Stimulated activated naive B cell treated with anti-CD40 and anti-IgM and Interleukin-4, amounts not matched to agents 10 μg/mL and 1 μg/mL and 100 μg/mL, for 72 hours (primary cell): ENCODE results near the gene STARD7.
"Not testable (repeated sequence)": the region's sequence is repeated elsewhere in the genome, so short reads cannot be mapped to it uniquely, and the experiment has no call there.

Experiments used
- ATAC-seq, 2 donors: fragments of 150-1000 bp; cut with Tn5 transposase; replicated peaks; 2 replicates each; pipeline ENCODE4 v1.10.0; 2021; ENCODE audit warnings: moderate library complexity in 1 of 2
- DNase-seq: peaks from one replicate; pipeline ENCODE4 v3.0.0; 2021
- H3K27ac Mint-ChIP-seq: one replicate; pipeline ENCODE4 v1.8.0; 2022; ENCODE audit warnings: mild to moderate bottlenecking, mixed read lengths
- H3K27me3 Mint-ChIP-seq, 2 donors: one replicate each; pipeline ENCODE4 v1.8.0; 2022; ENCODE audit warnings: mixed read lengths in 2 of 2
- H3K36me3 Mint-ChIP-seq, 2 donors: one replicate each; pipeline ENCODE4 v1.8.0; 2022; ENCODE audit warnings: mixed read lengths in 2 of 2, mild to moderate bottlenecking in 1 of 2
- H3K4me1 Mint-ChIP-seq, 2 donors: one replicate each; pipeline ENCODE4 v1.8.0; 2022; ENCODE audit warnings: mixed read lengths in 2 of 2, mild to moderate bottlenecking in 1 of 2
- H3K4me3 Mint-ChIP-seq, 2 donors: one replicate each; pipeline ENCODE4 v1.8.0; 2022; ENCODE audit warnings: mild to moderate bottlenecking in 2 of 2, mixed read lengths in 2 of 2, moderate library complexity in 1 of 2
- H3K9me3 Mint-ChIP-seq, 2 donors: one replicate each; pipeline ENCODE4 v1.8.0; 2022; ENCODE audit warnings: mixed read lengths in 2 of 2, mild to moderate bottlenecking in 1 of 2

Gene STARD7

DNA sequence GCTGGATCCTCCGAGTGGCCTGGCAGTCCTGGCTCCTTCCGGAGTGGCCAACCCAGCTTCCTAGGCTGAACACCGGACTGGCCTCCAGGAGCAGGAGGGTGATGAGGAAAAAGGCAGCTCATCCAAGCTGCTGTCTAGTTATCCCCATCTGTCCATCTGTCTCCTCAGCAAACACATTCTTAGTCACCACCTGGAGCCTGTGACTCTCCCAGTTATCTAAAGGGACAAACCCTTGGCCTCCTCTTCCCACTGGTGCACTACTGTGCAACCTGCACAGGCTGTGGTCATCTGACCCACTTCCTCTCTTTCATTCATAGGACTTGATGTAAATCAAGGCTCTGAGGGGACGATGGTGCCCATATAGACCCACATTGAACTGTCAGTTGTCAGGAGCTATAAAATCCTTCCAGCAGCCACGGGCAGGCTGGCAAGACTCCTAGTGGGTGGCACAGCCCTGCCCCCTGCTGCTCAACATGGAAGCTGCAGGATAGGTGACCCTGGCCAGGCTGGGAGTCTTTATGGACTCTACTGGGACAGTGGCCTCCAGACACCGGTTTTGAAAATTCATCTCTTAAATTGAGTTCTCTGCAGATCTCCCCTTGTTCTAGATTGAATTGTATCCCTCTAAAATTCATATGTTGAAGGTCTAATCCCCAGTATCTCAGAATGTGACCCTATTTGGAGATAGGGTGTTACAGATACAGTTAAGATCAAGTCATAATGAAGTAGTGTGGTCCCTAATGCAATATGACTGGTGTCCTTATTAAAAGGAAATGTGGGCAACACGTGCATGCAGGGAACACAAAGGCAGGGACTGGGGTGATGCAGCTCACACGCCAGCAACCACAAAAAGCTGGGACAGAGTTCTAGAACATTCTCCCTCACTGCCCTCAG lies 34.1 kb downstream of the STARD7 start:
- Mint-ChIP-seq H3K36me3 (peaks cover 0 to 6% of the 10 kb centered on the region in 2 donors), H3K4me3 (peak overlapping the region; percentile 15 to 74), H3K4me1 (peaks cover 22 to 32% of the 10 kb centered on the region in 2 donors), H3K9me3 (peaks cover 0 to 2% of the 10 kb centered on the region in 2 donors), H3K27ac (peak overlapping the region; percentile 93), H3K27me3 (no peaks in the 10 kb centered on the region)
- DNase-seq (peak; percentile 72), ATAC-seq (peak; percentile 96)

DNA sequence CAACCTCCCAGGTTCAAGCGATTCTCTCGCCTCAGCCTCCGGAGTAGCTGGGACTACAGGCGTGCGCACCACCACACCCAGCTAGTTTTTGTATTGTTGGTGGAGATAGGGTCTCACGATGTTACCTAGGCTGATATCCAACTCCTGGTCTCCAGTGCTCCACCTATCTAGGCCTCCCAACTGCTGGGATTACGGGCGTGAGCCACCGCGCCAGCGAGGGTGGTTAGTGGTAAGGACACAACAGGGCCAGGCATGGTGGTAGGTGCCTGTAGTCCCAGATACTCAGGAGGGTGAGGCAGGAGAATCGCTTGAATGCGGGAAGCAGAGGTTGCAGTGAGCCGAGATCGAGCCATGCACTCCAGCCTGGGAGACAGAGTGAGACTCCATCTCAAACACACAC lies 36.8 kb downstream of the STARD7 start:
- ATAC-seq = no peak
- DNase-seq = no peak
- Mint-ChIP-seq H3K4me1 (peaks cover 35 to 58% of the 10 kb centered on the region in 2 donors), H3K27ac (no peak overlapping the region), H3K27me3 (no peaks in the 10 kb centered on the region), H3K9me3 (peaks cover 0 to 2% of the 10 kb centered on the region in 2 donors), H3K4me3 (no peak overlapping the region), H3K36me3 (peaks cover 0 to 6% of the 10 kb centered on the region in 2 donors)

DNA sequence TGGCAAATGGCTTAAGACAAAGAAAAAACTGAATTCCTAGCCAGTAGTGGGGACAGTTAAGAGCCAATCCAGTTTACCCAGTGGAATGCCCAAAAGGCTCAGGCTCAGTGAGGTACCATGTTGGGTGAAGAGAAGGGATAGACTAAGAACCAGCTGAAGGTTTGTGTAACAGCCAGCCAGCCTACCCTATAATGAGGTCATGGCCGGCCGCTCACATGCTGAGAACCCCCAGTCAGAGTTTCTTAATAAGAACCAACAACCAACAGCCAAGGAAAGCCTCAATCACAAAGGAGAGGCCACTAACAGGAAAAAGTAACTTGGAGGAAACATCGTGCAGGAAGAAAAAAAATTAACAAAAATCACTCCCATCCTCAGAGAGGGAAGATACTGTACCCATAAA lies 38.0 kb downstream of the STARD7 start:
- peak overlapping the region; percentile 76 for H3K27ac Mint-ChIP-seq

DNA sequence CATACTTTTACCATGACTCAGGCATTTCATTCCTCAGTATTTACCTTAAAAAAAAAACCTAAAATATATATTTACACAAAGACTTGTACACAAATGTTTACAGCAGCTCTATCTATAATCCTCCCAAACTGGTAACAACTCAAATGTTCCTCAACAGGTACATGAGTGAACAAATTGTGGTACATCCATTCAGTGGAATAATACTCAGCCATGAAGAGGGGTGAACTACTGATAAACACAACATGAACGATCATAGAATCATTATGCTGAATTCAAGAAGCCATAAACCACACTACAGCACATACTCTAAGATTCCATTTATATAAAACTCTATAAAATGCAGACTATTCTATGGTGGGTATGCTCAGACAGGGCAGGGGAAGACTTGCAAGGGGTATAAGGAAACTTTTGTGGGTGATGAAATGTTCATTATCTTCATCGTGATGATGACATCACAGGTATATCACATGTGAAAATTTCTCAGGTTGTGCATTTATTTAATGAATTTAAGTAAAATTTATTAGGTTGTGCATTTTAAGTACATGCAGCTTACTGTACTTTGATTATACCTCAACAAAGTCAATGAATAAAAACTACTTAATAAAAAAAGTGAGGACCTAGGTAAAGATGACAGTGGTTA lies 38.6 kb downstream of the STARD7 start:
- H3K9me3 Mint-ChIP-seq = peaks cover 0 to 2% of the 10 kb centered on the region in 2 donors
- DNase-seq = no peak
- ATAC-seq = no peak
- no peaks in the 10 kb centered on the region for H3K27me3 Mint-ChIP-seq
- H3K27ac Mint-ChIP-seq = no peak overlapping the region
- no peak overlapping the region for H3K4me3 Mint-ChIP-seq
- H3K4me1 Mint-ChIP-seq = peaks cover 35 to 61% of the 10 kb centered on the region in 2 donors
- H3K36me3 Mint-ChIP-seq = peaks cover 0 to 6% of the 10 kb centered on the region in 2 donors

More for the DNA sequence above, 38.0 kb downstream of the STARD7 start:
- Mint-ChIP-seq H3K36me3 (peaks cover 0 to 6% of the 10 kb centered on the region in 2 donors), H3K4me3 (no peak overlapping the region), H3K4me1 (peaks cover 34 to 58% of the 10 kb centered on the region in 2 donors), H3K27me3 (no peaks in the 10 kb centered on the region), H3K9me3 (peaks cover 0 to 2% of the 10 kb centered on the region in 2 donors)
- ATAC-seq = no peak
- no peak for DNase-seq

DNA sequence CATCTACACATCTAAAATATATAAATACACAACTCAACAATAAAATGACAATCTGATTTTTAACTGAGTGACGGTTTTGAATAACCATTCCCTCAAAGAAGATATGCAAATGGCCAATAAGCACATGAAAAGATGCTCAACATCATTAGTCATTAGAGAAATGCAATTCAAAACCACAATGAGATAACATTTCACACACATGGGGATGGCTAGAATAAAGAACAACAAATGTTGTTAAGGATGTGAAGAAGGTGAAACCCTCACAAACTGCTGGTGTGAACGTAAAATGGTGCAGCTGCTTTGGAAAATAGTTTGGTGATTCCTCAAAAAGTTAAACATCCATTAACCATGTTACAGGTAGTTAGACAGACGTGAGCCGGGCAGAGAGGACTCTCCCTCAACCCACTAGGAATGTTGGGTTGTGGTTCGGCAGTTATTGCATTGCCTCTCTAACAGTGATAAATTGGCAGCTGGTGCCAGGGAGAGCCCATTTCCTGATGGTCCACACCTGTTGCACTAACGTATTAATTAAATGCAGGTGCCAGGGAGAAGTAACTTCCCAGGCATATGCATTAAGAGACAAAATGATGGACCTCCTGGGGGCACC lies 41.1 kb downstream of the STARD7 start:
- Mint-ChIP-seq H3K4me3 (no peak overlapping the region), H3K36me3 (peaks cover 0 to 7% of the 10 kb centered on the region in 2 donors), H3K27ac (peak overlapping the region; percentile 14)

DNA sequence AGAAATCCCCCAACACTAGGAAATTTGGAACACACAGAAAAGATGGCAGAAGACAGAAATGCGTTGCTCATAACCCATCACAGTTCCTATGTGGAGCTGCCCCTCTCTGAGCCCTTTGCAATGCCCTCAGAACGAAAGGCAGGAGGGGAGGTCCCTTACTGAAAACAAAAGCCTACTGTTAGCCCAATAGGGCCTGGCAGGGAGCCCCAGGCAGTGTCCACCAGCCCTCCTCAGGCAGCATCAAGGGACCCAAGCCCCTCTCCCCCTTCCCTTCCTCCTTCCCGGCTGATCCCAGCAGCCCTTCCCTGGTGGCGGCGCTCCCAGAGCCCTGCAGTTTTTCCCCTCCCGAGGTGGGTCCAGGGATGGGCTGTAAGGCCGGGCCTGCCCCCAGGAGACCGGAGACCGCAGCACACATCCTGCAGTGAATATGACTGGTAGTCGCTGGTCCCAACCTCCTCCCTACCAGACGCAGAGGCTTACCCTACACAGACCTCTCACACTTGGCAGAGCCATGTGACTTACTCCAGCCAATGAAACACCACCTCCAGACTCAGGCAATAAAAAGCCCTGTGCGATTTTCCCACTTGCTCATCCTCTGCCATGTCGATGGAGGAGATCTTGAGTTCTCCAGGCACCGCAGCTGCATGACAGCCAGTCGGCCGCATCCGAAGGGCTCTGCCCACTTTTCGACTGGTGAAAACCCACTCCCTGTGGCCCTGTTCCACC lies 44.0 kb downstream of the STARD7 start:
- no peak for DNase-seq
- Mint-ChIP-seq H3K4me3 (peak overlapping the region; percentile 77 to 83), H3K36me3 (peaks cover 3 to 8% of the 10 kb centered on the region in 2 donors), H3K27ac (peak overlapping the region; percentile 99), H3K27me3 (no peaks in the 10 kb centered on the region), H3K4me1 (peaks cover 51 to 69% of the 10 kb centered on the region in 2 donors), H3K9me3 (peaks cover 7% of the 10 kb centered on the region in 2 donors)
- ATAC-seq = peak; percentile 57 to 65

More for the DNA sequence above, 41.1 kb downstream of the STARD7 start:
- ATAC-seq (no peak), DNase-seq (no peak)
- Mint-ChIP-seq H3K9me3 (peaks cover 0 to 2% of the 10 kb centered on the region in 2 donors), H3K4me1 (peaks cover 46 to 69% of the 10 kb centered on the region in 2 donors), H3K27me3 (no peaks in the 10 kb centered on the region)

DNA sequence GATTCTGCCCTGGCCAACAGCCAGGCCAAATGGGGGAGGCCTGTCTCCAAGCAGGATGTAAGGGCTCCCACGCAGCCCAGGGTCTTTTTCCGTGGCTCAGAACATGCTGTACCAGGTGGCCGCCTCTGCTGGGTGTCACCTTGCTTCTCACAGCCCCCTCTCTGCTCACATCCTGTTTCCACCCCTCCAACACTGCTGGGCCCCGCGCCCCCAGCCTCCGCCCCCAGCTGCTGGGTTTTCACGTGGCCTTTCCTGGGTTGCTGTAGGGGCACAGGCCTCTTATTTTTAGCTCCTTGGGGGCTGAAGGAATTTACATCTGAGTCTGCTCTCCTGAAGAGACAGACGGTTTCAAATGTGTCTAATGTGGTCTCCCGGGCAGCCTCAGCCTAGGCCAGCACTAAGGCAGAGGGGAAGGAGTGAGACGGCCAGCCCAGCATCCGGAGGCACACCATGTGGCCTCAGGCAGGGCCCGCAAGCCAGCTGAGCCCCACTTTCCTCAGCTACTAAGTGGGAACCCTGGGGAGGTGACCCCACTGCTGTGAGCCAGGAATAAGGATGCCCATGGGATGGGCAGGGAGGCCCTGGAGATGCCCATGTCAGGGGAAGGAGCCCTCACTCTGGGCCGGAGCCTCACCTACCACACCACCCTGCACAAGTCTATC lies 44.7 kb downstream of the STARD7 start:
- Mint-ChIP-seq H3K27me3 (no peaks in the 10 kb centered on the region), H3K4me1 (peaks cover 54 to 71% of the 10 kb centered on the region in 2 donors), H3K9me3 (peaks cover 7% of the 10 kb centered on the region in 2 donors), H3K27ac (peak overlapping the region; percentile 99), H3K36me3 (peaks cover 3 to 8% of the 10 kb centered on the region in 2 donors), H3K4me3 (peak overlapping the region; percentile 77 to 83)
- peak; percentile 89 for DNase-seq
- peak; percentile 81 to 89 for ATAC-seq

DNA sequence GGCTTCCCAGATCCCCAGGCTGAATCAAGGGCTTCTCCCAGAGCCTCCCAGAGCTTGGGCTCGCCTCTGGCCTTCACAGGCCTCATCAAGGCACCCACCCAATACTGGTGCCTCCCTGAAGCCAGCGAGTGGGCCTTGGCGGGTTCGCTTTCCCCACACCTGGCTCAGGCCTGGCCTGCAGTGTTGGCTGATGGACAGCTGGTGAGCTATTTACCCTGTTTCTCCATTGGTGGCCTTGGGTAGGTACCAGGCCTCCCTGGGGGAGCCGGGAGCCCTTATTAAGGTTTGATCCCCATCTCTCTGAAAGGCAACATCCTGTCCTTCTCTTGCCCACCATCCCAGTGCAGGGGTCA lies 45.2 kb downstream of the STARD7 start:
- H3K27ac Mint-ChIP-seq = peak overlapping the region; percentile 99
- ATAC-seq = peak; percentile 17 to 21
- peaks cover 3 to 8% of the 10 kb centered on the region in 2 donors for H3K36me3 Mint-ChIP-seq
- DNase-seq = no peak
- peaks cover 7% of the 10 kb centered on the region in 2 donors for H3K9me3 Mint-ChIP-seq
- no peaks in the 10 kb centered on the region for H3K27me3 Mint-ChIP-seq
- peaks cover 57 to 71% of the 10 kb centered on the region in 2 donors for H3K4me1 Mint-ChIP-seq
- peak overlapping the region; percentile 77 to 83 for H3K4me3 Mint-ChIP-seq

DNA sequence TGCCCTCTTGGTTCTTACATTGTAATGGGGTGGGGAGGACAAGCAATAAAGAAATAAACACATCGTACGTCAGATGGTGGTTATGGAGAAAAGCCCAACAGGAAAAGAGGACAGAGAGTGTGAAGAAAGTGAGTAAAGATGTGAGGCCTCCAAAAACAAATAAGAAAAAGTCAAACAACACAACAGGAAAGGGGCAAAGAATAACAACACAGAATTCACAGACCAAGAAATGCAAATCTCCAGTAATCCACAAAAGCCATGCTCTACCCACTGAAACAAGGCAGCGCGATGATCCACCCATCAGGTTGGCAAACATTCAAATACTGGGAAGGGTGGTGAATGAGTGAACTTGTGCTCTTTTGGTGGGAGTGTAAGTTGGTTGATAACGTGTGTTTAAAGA lies 46.7 kb downstream of the STARD7 start:
- Mint-ChIP-seq H3K27ac (peak overlapping the region; percentile 99), H3K36me3 (peaks cover 3 to 10% of the 10 kb centered on the region in 2 donors), H3K9me3 (peaks cover 7% of the 10 kb centered on the region in 2 donors), H3K4me3 (no peak overlapping the region), H3K27me3 (no peaks in the 10 kb centered on the region), H3K4me1 (peaks cover 64 to 71% of the 10 kb centered on the region in 2 donors)
- DNase-seq (no peak), ATAC-seq (no peak)

DNA sequence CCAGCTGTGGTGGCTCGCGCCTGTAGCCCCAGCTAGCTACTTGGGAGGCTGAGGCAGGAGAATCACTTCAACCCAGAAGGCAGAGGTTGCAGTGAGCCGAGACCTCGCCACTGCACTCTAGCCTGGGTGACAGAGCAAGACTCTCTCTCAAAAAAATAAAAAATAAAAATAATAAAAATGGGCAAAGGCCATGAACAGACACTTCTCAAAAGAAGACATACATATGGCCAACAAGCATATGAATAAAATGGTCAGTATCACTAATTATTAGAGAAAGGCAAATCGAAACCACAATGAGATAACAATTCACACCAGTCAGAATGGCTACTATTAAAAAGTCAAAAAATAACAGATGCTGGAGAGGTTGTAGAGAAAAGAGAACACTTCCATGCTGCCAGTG lies 48.3 kb downstream of the STARD7 start:
- not testable (repeated sequence) for H3K9me3 Mint-ChIP-seq, H3K4me3 Mint-ChIP-seq, H3K27me3 Mint-ChIP-seq, H3K27ac Mint-ChIP-seq, DNase-seq, ATAC-seq
- Mint-ChIP-seq H3K36me3 (peaks cover 3 to 15% of the 10 kb centered on the region in 2 donors), H3K4me1 (peaks cover 77 to 86% of the 10 kb centered on the region in 2 donors)

DNA sequence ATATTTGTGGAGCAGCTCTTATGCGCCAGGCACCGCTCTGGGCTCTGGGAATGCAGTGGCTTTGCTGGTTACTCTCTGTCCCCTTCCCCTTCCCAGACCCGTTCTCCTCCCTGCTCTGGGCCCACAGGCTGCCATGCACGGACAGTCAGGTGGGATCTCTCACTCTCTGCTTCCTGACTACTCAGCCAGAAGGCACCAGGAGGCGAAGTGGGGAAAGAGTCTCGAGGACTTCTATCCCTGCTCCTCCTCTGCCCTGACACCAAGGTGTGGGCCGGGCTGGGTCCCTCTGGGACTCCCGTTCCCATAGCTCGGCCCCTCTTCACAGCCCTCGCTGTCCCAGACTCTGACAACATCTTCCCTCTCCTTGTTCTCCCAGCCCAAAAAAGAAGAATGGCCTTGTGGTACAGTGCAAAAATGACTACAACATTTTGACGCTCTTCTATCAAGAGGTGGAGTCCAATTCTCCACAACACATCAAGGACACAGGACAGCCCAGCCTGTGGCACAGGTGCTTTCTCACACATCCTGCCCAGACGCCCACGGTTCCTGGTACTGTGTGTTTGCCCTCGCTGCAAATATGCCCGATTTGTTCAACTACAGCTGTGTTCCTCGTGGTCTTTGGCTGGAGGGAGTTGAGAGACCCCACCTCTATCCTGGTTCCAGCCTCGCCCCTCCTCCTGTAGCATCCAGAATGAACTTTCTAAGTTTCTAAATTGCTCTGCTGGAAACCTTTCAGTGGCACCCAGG lies 49.4 kb downstream of the STARD7 start:
- Mint-ChIP-seq H3K27me3 (no peaks in the 10 kb centered on the region), H3K9me3 (peaks cover 7% of the 10 kb centered on the region in 2 donors), H3K4me1 (peaks cover 75 to 86% of the 10 kb centered on the region in 2 donors), H3K4me3 (peak overlapping the region; percentile 25 to 42), H3K27ac (peak overlapping the region; percentile 98), H3K36me3 (peaks cover 3 to 15% of the 10 kb centered on the region in 2 donors)
- ATAC-seq = no peak
- DNase-seq = no peak

DNA sequence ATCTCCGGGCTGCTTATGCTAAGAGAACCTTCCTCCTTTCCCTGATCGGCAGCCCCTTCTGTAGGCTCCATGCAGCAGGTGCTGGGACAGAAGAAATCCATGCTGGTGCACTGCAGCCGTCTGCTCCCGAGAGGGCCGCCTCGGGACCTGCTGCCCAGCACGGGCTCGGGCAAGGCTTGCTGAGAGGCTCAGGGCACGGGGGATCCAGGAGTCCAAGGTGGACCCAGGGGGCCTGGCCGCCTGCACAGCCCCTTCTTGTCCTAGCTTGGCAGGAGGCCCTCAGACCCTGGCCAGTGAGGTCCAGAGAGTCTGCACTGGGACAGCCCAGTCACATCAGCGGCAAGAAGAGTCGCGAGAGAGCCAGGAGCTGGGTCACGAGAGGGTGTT lies 50.1 kb downstream of the STARD7 start:
- Mint-ChIP-seq H3K27ac (peak overlapping the region; percentile 98), H3K27me3 (no peaks in the 10 kb centered on the region), H3K9me3 (peaks cover 7% of the 10 kb centered on the region in 2 donors), H3K4me1 (peaks cover 71 to 86% of the 10 kb centered on the region in 2 donors), H3K4me3 (peak overlapping the region; percentile 19 to 87), H3K36me3 (peaks cover 2 to 15% of the 10 kb centered on the region in 2 donors)
- ATAC-seq (no peak), DNase-seq (no peak)
